Activated naive CD8-positive, alpha-beta T cell treated with anti-CD3 and anti-CD28 coated beads, Interleukin-2, amount 50 U/mL, for 16 hours (primary cell): ENCODE results near the gene POLR2L.

ENCODE experiments used
- DNase-seq: peaks from one replicate; pipeline ENCODE4 v3.0.0-alpha.2; 2020; ENCODE audit warnings: low read depth, low spot score

Gene POLR2L

GRCh38 chr11:869399-870126, 27.2 kb upstream of the POLR2L start:
- no peak for DNase-seq

- DNase-seq: no peak
These were observed 26.5 kb upstream of the POLR2L start for GRCh38 chr11:868802-869201.

- no peak for DNase-seq
These were observed 26.1 kb upstream of the POLR2L start for GRCh38 chr11:868394-868793.

GRCh38 chr11:867856-868358, 25.6 kb upstream of the POLR2L start:
- DNase-seq: no peak

GRCh38 chr11:866481-866880, 24.2 kb upstream of the POLR2L start:
- no peak for DNase-seq

- DNase-seq: no peak
These were observed 23.4 kb upstream of the POLR2L start for GRCh38 chr11:865462-866430.

GRCh38 chr11:864898-865297, 22.6 kb upstream of the POLR2L start:
- no peak for DNase-seq

GRCh38 chr11:863910-864827, 21.8 kb upstream of the POLR2L start:
- no peak for DNase-seq

- no peak for DNase-seq
These were observed 20.9 kb upstream of the POLR2L start for GRCh38 chr11:863023-863909.

- DNase-seq: no peak
These were observed 20.3 kb upstream of the POLR2L start for GRCh38 chr11:862696-863022.

GRCh38 chr11:862081-862661, 19.8 kb upstream of the POLR2L start:
- DNase-seq: no peak

GRCh38 chr11:861105-861479, 18.8 kb upstream of the POLR2L start:
- DNase-seq: no peak

- DNase-seq: no peak
These were observed 18.1 kb upstream of the POLR2L start for GRCh38 chr11:860234-861104.

- no peak for DNase-seq
These were observed 17.2 kb upstream of the POLR2L start for GRCh38 chr11:859394-860131.

GRCh38 chr11:858762-859339, 16.5 kb upstream of the POLR2L start:
- DNase-seq: no peak

- no peak for DNase-seq
These were observed 15.9 kb upstream of the POLR2L start for GRCh38 chr11:858053-858761.

GRCh38 chr11:856397-856796, 14.1 kb upstream of the POLR2L start:
- no peak for DNase-seq

GRCh38 chr11:855796-856195, 13.5 kb upstream of the POLR2L start:
- no peak for DNase-seq
